ENCODE data around the gene LRP1B. TPM values are rescaled to one million over a fixed set of nuclear protein-coding genes. Genes with fewer than 3 reads are reported as not detected.

LRP1B gene
- polyA plus RNA-seq, 1 of the 3 experiments (the other 2 are of a cell fraction) = 0.28 TPM

GRCh38 chr2:141534666-141535362 is 596.0 kb downstream of the LRP1B start:
- POLR2A ChIA-PET = interaction anchor here (0.6 kb wide), 1 partner anchor 96 kb away, joined by 4 read pairs; no protein-coding TSS in a partner anchor
- H2AFZ ChIP-seq (ENCODE audit: low read depth) = no peak overlapping the region
- 83% methylated on average over 4 of the region's 4 CpGs for WGBS (ENCODE audit: low lambda C conversion rate)

GRCh38 chr2:141529659-141530058 is 601.2 kb downstream of the LRP1B start:
- 75% methylated on average over 1 of the region's 1 CpG for WGBS (ENCODE audit: low lambda C conversion rate)
- Histone ChIP-seq H3K79me2 (ENCODE audit: insufficient read depth) (no peaks in the 10 kb centered on the region), H3K36me3 (replicated peaks in 1 of 2; ENCODE audit: control insufficient read depth in 1 of 2, insufficient read depth in 2 of 2, low read length in 1 of 2) (no peaks in the 10 kb centered on the region), H3K27ac (ENCODE audit: low read depth in 2 of 2, low read length in 1 of 2) (no peak overlapping the region), H3K4me2 (no peak overlapping the region), H3K9me3 (no peaks in the 10 kb centered on the region), H3K4me1 (ENCODE audit: control insufficient read depth in 1 of 2, insufficient read depth in 2 of 2, low read depth in 1 of 2, low read length in 1 of 2) (no peaks in the 10 kb centered on the region; a peak in 2 of 4 replicates), H2AFZ (ENCODE audit: low read depth) (no peak overlapping the region), H3K9me2 (no peaks in the 10 kb centered on the region), H4K20me1 (ENCODE audit: insufficient read depth) (no peaks in the 10 kb centered on the region), H3K4me3 (ENCODE audit: low read depth in 2 of 2, low read length in 1 of 2) (no peak overlapping the region), H3K27me3 (ENCODE audit: insufficient read depth) (no peaks in the 10 kb centered on the region), H3K9ac (no peak overlapping the region), H3F3A (replicated peaks; ENCODE audit: insufficient read depth) (no peaks in the 10 kb centered on the region)
- DNase-seq = no peak
- TF ChIP-seq ZBTB33 (IDR thresholded peaks at IDR 0.05; ENCODE audit: borderline replicate concordance, low read depth) = no peak
- ChIA-PET POLR2A (no interaction called here), CTCF (no interaction called here)

More at GRCh38 chr2:141534666-141535362, 596.0 kb downstream of the LRP1B start:
- Histone ChIP-seq H3K79me2 (ENCODE audit: insufficient read depth) (no peaks in the 10 kb centered on the region), H3K27me3 (ENCODE audit: insufficient read depth) (no peaks in the 10 kb centered on the region), H3K9me2 (no peaks in the 10 kb centered on the region), H3K4me1 (ENCODE audit: control insufficient read depth in 1 of 2, insufficient read depth in 2 of 2, low read depth in 1 of 2, low read length in 1 of 2) (no peaks in the 10 kb centered on the region; a peak in 1 of 4 replicates), H3K9ac (no peak overlapping the region), H3K4me2 (no peak overlapping the region), H3F3A (replicated peaks; ENCODE audit: insufficient read depth) (no peaks in the 10 kb centered on the region), H3K9me3 (no peaks in the 10 kb centered on the region), H3K4me3 (ENCODE audit: low read depth in 2 of 2, low read length in 1 of 2) (no peak overlapping the region), H3K36me3 (replicated peaks in 1 of 2; ENCODE audit: control insufficient read depth in 1 of 2, insufficient read depth in 2 of 2, low read length in 1 of 2) (no peaks in the 10 kb centered on the region), H4K20me1 (ENCODE audit: insufficient read depth) (no peaks in the 10 kb centered on the region), H3K27ac (ENCODE audit: low read depth in 2 of 2, low read length in 1 of 2) (peak overlapping the region in 1 of 2 experiments; percentile 30; a peak in 2 of 4 replicates)
- TF ChIP-seq CHD2 (IDR thresholded peaks at IDR 0.05; ENCODE audit: low read length, partially characterized antibody) (no peak), RFX5 (IDR thresholded peaks at IDR 0.05; ENCODE audit: low read length) (no peak), EP300 (IDR thresholded peaks at IDR 0.05; ENCODE audit: borderline replicate concordance in 1 of 2, low read depth in 1 of 2, low read length in 1 of 2) (no peak), TCF12 (IDR thresholded peaks at IDR 0.05) (no peak), RAD21 (IDR thresholded peaks at IDR 0.05; ENCODE audit: low read length) (no peak), GABPA (IDR thresholded peaks at IDR 0.05; ENCODE audit: low read depth) (no peak), FOXJ3 (CRISPR knock-in tag; IDR thresholded peaks at IDR 0.05) (no peak), GATA2 (CRISPR knock-in tag; IDR thresholded peaks at IDR 0.05) (no peak), POLR2AphosphoS5 (IDR thresholded peaks at IDR 0.05; ENCODE audit: low read depth, low read length) (no peak), USF2 (IDR thresholded peaks at IDR 0.05; ENCODE audit: borderline replicate concordance, low read depth, low read length) (no peak)
- no peak for DNase-seq
- CTCF ChIA-PET = no interaction called here
